ENCODE results near the gene EYA4. TPM values are rescaled to one million over a fixed set of nuclear protein-coding genes. Genes with fewer than 3 reads are reported as not detected.
A peak's percentile ranks its signal among the peaks of the same experiment; 100 is the strongest.

The EYA4 gene
- total RNA-seq, 1 experiment from 2014 or later: 0.24 TPM

DNA sequence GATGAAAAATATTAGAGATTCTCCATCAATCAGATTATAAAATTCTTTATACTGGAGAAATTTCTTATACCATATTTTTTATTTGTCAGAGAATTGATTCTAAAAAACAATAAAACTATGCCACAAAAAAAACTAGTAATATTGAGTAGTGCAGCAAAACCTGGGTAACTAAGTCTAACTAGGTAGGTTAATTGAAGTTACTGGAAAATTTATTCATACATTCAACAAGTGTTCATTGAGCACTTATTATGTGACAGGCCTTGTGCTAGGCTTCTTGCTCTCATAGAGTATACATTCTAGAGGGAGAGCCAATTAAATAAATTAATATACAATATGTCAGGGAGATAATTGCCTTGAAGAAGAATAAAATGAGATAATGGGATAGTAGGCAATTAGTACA is 189.4 kb downstream of the EYA4 start:
- Mint-ChIP-seq H3K4me1 (peaks cover 23% of the 10 kb centered on the region), H3K36me3 (no peaks in the 10 kb centered on the region), H3K9me3 (no peaks in the 10 kb centered on the region), H3K27me3 (ENCODE audit: low read depth) (peaks cover 71% of the 10 kb centered on the region), H3K4me3 (no peak overlapping the region), H3K27ac (no peak overlapping the region)
- no peak for TF ChIP-seq KAT7 (CRISPR knock-in tag; IDR thresholded peaks at IDR 0.05; ENCODE audit: borderline replicate concordance)
- ChIA-PET POLR2A (no interaction called here), CTCF (no interaction called here)
- no peak for DNase-seq (ENCODE audit: low spot score)
- ATAC-seq: no peak

DNA sequence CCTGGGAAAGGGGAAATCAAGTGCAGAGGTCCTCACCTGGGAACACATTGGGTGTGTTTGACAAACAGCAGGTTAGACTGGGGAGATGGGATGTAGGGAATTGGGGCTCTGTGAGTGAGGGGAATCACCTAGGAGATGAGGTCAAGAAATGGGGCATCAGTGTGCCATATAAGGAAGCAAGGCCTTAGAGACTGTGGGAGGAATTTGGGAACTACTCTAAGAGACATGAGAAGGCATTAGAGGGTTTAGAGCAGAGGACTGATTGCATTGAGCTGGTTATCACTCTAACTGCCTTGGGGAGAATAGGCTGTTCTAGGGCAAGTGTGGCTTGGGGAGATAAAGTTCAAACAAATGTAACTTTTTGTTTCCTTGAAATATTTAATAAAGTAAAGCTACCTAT is 189.9 kb downstream of the EYA4 start:
- H3K4me3 Mint-ChIP-seq: no peak overlapping the region
- POLR2A ChIA-PET: no interaction called here
- DNase-seq (ENCODE audit: low spot score) (no peak), ATAC-seq (peak; percentile 77)
- peaks cover 23% of the 10 kb centered on the region for H3K4me1 Mint-ChIP-seq
- H3K27me3 Mint-ChIP-seq (ENCODE audit: low read depth): peaks cover 67% of the 10 kb centered on the region
- TF ChIP-seq, protein P1, sequence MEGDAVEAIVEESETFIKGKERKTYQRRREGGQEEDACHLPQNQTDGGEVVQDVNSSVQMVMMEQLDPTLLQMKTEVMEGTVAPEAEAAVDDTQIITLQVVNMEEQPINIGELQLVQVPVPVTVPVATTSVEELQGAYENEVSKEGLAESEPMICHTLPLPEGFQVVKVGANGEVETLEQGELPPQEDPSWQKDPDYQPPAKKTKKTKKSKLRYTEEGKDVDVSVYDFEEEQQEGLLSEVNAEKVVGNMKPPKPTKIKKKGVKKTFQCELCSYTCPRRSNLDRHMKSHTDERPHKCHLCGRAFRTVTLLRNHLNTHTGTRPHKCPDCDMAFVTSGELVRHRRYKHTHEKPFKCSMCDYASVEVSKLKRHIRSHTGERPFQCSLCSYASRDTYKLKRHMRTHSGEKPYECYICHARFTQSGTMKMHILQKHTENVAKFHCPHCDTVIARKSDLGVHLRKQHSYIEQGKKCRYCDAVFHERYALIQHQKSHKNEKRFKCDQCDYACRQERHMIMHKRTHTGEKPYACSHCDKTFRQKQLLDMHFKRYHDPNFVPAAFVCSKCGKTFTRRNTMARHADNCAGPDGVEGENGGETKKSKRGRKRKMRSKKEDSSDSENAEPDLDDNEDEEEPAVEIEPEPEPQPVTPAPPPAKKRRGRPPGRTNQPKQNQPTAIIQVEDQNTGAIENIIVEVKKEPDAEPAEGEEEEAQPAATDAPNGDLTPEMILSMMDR (IDR thresholded peaks at IDR 0.05): no peak
- TF ChIP-seq ZNF121 (CRISPR knock-in tag; IDR thresholded peaks at IDR 0.05) (no peak), MXD4 (CRISPR knock-in tag; IDR thresholded peaks at IDR 0.05; ENCODE audit: borderline replicate concordance) (no peak), ZNF219 (CRISPR knock-in tag; IDR thresholded peaks at IDR 0.05; ENCODE audit: borderline replicate concordance) (no peak), KAT7 (CRISPR knock-in tag; IDR thresholded peaks at IDR 0.05; ENCODE audit: borderline replicate concordance) (no peak), TCF7 (CRISPR knock-in tag; IDR thresholded peaks at IDR 0.05; ENCODE audit: low read depth) (no peak), ZNF138 (CRISPR knock-in tag; conservative IDR thresholded peaks at IDR 0.05) (no peak)
- TF ChIP-seq, protein P2, sequence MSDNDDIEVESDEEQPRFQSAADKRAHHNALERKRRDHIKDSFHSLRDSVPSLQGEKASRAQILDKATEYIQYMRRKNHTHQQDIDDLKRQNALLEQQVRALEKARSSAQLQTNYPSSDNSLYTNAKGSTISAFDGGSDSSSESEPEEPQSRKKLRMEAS (CRISPR knock-in tag; IDR thresholded peaks at IDR 0.05): no peak
- no peaks in the 10 kb centered on the region for H3K36me3 Mint-ChIP-seq
- CTCF ChIA-PET: no interaction called here
- H3K9me3 Mint-ChIP-seq: no peaks in the 10 kb centered on the region
- H3K27ac Mint-ChIP-seq: no peak overlapping the region

DNA sequence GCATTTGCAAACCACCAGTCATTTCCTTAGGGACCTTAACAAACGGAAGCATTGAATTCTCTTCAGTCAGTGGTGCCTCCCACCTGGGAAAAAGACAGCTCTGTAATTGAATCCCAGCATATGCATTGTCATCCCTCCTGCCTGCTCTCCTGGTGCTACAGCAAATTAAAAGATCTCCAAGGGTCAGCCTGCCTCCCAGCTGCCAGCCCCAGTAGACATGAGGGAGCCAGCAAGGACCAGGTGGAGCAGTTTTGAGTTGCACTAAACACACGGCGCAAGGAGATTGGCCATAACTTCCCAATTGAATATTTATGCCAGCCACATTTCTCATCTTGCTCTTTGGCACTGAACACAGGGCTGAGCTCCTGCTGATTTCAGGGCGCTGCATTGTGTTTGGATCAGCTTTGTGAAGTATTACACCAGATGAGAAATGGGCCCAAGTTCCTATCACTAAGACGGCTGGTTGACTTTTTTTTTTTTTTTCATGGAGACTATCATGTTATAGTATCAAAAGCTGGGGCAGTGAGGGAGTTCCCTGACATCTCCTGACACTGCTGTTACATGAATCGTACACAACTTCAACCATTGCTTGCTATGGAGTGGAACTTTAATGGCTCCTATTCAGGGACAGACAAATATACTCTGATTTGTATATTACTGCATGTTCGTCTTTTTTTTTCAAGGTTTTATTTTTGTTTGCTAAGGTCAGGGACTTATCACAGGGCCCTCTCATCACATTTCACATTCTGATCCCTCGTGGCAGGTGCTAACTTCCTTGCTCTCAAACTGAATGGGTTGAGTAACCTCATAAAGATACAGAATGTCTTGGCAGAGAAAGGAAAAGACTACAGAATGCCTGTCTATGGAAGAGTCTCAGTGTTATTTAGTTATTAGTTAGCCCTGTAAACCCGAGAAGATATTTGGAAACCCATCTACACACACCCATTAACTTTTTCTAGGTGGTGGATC is 191.1 kb downstream of the EYA4 start:
- no peaks in the 10 kb centered on the region for H3K36me3 Mint-ChIP-seq
- DNase-seq (ENCODE audit: low spot score) (peak; percentile 31), ATAC-seq (peak; percentile 96)
- TF ChIP-seq ZNF423 (CRISPR knock-in tag; IDR thresholded peaks at IDR 0.05): peak; percentile 47; the same call in 1 of the 2 replicates
- no peak for TF ChIP-seq NR1H2 (CRISPR knock-in tag; IDR thresholded peaks at IDR 0.05)
- H3K9me3 Mint-ChIP-seq: no peaks in the 10 kb centered on the region
- no peak overlapping the region for H3K27ac Mint-ChIP-seq
- peaks cover 59% of the 10 kb centered on the region for H3K27me3 Mint-ChIP-seq (ENCODE audit: low read depth)
- POLR2A ChIA-PET: interaction anchor here (0.6 to 0.7 kb wide), 2 partner anchors 17 to 612 kb away, joined by 3 to 5 read pairs; no protein-coding TSS in a partner anchor
- CTCF ChIA-PET: interaction anchor here (1.0 kb wide), 1 partner anchor 93 kb away, joined by 3 read pairs; no protein-coding TSS in a partner anchor
- peaks cover 23% of the 10 kb centered on the region for H3K4me1 Mint-ChIP-seq
- H3K4me3 Mint-ChIP-seq: peak overlapping the region; percentile 18; the same call in 1 of the 2 replicates

DNA sequence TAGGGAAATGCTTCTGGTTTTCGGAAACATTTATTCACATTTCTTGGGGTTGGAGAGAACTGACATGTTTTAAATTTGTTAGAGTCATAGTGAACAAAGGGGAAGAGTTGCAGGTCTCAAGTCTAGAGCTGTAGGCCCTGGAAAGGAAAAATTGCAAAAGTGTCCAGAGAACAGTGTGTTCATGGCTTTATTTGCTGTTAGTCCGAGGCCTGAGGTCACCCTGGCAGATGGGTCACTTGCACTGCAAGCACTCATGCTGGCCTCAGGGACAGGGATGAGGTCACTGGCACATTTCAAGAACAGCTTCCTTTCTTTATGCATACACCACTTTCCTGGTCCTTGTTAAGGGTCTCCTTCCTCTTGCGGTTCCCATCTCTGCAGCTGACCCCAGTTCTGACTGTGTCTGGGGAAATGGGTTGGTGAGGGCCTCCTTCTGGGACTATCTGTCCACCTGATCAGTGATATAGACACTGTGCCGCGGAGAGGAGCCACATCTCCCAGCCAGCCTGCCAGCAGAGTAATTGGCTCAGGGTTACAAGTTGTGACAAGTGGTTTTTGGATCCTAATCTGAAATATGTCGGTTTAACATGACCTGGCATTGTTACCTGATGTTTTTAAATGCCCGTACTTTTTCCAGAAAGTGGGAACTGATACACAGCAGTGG is 194.0 kb downstream of the EYA4 start:
- DNase-seq (ENCODE audit: low spot score) (no peak), ATAC-seq (no peak)
- Mint-ChIP-seq H3K4me3 (no peak overlapping the region), H3K36me3 (no peaks in the 10 kb centered on the region), H3K27me3 (ENCODE audit: low read depth) (peaks cover 34% of the 10 kb centered on the region), H3K27ac (no peak overlapping the region), H3K4me1 (peaks cover 23% of the 10 kb centered on the region), H3K9me3 (peaks cover 5% of the 10 kb centered on the region; the same call in 1 of the 2 replicates)
- ChIA-PET POLR2A (no interaction called here), CTCF (no interaction called here)
- TF ChIP-seq, protein P3, sequence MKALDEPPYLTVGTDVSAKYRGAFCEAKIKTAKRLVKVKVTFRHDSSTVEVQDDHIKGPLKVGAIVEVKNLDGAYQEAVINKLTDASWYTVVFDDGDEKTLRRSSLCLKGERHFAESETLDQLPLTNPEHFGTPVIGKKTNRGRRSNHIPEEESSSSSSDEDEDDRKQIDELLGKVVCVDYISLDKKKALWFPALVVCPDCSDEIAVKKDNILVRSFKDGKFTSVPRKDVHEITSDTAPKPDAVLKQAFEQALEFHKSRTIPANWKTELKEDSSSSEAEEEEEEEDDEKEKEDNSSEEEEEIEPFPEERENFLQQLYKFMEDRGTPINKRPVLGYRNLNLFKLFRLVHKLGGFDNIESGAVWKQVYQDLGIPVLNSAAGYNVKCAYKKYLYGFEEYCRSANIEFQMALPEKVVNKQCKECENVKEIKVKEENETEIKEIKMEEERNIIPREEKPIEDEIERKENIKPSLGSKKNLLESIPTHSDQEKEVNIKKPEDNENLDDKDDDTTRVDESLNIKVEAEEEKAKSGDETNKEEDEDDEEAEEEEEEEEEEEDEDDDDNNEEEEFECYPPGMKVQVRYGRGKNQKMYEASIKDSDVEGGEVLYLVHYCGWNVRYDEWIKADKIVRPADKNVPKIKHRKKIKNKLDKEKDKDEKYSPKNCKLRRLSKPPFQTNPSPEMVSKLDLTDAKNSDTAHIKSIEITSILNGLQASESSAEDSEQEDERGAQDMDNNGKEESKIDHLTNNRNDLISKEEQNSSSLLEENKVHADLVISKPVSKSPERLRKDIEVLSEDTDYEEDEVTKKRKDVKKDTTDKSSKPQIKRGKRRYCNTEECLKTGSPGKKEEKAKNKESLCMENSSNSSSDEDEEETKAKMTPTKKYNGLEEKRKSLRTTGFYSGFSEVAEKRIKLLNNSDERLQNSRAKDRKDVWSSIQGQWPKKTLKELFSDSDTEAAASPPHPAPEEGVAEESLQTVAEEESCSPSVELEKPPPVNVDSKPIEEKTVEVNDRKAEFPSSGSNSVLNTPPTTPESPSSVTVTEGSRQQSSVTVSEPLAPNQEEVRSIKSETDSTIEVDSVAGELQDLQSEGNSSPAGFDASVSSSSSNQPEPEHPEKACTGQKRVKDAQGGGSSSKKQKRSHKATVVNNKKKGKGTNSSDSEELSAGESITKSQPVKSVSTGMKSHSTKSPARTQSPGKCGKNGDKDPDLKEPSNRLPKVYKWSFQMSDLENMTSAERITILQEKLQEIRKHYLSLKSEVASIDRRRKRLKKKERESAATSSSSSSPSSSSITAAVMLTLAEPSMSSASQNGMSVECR (CRISPR knock-in tag; IDR thresholded peaks at IDR 0.05; ENCODE audit: borderline replicate concordance): no peak
- TF ChIP-seq, protein P4, sequence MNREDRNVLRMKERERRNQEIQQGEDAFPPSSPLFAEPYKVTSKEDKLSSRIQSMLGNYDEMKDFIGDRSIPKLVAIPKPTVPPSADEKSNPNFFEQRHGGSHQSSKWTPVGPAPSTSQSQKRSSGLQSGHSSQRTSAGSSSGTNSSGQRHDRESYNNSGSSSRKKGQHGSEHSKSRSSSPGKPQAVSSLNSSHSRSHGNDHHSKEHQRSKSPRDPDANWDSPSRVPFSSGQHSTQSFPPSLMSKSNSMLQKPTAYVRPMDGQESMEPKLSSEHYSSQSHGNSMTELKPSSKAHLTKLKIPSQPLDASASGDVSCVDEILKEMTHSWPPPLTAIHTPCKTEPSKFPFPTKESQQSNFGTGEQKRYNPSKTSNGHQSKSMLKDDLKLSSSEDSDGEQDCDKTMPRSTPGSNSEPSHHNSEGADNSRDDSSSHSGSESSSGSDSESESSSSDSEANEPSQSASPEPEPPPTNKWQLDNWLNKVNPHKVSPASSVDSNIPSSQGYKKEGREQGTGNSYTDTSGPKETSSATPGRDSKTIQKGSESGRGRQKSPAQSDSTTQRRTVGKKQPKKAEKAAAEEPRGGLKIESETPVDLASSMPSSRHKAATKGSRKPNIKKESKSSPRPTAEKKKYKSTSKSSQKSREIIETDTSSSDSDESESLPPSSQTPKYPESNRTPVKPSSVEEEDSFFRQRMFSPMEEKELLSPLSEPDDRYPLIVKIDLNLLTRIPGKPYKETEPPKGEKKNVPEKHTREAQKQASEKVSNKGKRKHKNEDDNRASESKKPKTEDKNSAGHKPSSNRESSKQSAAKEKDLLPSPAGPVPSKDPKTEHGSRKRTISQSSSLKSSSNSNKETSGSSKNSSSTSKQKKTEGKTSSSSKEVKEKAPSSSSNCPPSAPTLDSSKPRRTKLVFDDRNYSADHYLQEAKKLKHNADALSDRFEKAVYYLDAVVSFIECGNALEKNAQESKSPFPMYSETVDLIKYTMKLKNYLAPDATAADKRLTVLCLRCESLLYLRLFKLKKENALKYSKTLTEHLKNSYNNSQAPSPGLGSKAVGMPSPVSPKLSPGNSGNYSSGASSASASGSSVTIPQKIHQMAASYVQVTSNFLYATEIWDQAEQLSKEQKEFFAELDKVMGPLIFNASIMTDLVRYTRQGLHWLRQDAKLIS (CRISPR knock-in tag; IDR thresholded peaks at IDR 0.05; ENCODE audit: borderline replicate concordance): no peak
- TF ChIP-seq GTF2I (CRISPR knock-in tag; conservative IDR thresholded peaks at IDR 0.05) (no peak), KAT7 (CRISPR knock-in tag; IDR thresholded peaks at IDR 0.05; ENCODE audit: borderline replicate concordance) (no peak)
- TF ChIP-seq, protein P5, sequence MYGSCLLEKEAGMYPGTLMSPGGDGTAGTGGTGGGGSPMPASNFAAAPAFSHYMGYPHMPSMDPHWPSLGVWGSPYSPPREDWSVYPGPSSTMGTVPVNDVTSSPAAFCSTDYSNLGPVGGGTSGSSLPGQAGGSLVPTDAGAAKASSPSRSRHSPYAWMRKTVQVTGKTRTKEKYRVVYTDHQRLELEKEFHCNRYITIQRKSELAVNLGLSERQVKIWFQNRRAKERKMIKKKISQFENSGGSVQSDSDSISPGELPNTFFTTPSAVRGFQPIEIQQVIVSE (CRISPR knock-in tag; IDR thresholded peaks at IDR 0.05; ENCODE audit: borderline replicate concordance): no peak
